H9 (cell line): ENCODE data around the gene PRKCI. TPM values are rescaled to one million over a fixed set of nuclear protein-coding genes. Genes with fewer than 3 reads are reported as not detected.
A peak's percentile ranks its signal among the peaks of the same experiment; 100 is the strongest.

Source experiments
- DNase-seq: peaks from one replicate; pipeline ENCODE4 v3.0.0-alpha.2; 2017
- H2AFZ ChIP-seq: one replicate; pipeline ENCODE4 v1.6.1; 2013; ENCODE audit warnings: mild to moderate bottlenecking, low read length, control low read depth, moderate library complexity
- H2AK5ac ChIP-seq: 2 replicates; pipeline ENCODE4 v1.6.1; 2013; ENCODE audit warnings: low read length, control low read depth, mixed read lengths; ENCODE audit not compliant: insufficient read length
- H2BK120ac ChIP-seq: one replicate; pipeline ENCODE4 v1.6.1; 2013; ENCODE audit warnings: low read depth, mild to moderate bottlenecking, low read length, control low read depth, inconsistent platforms; ENCODE audit not compliant: poor library complexity, severe bottlenecking
- H2BK12ac ChIP-seq: 2 replicates; pipeline ENCODE4 v1.6.1; 2013; ENCODE audit warnings: low read length, control low read depth, mixed read lengths, low read depth; ENCODE audit not compliant: insufficient read length
- H2BK15ac ChIP-seq: 2 replicates; pipeline ENCODE4 v1.6.1; 2013; ENCODE audit warnings: low read depth, low read length, control low read depth
- H2BK20ac ChIP-seq: one replicate; pipeline ENCODE4 v1.6.1; 2013; ENCODE audit warnings: low read depth, mild to moderate bottlenecking, low read length, control low read depth, inconsistent platforms; ENCODE audit not compliant: poor library complexity, severe bottlenecking
- H2BK5ac ChIP-seq: 2 replicates; pipeline ENCODE4 v1.6.1; 2013; ENCODE audit warnings: low read length, control low read depth, mixed read lengths; ENCODE audit not compliant: insufficient read length
- H3K14ac ChIP-seq: 2 replicates; pipeline ENCODE4 v1.6.1; 2013; ENCODE audit warnings: low read length, control low read depth; ENCODE audit not compliant: insufficient read depth
- H3K18ac ChIP-seq: 2 replicates; pipeline ENCODE4 v1.6.1; 2013; ENCODE audit warnings: low read depth, mild to moderate bottlenecking, mixed read lengths, low read length, control low read depth; ENCODE audit not compliant: insufficient read length
- H3K23ac ChIP-seq: 2 replicates; pipeline ENCODE4 v1.6.1; 2013; ENCODE audit warnings: low read length, control low read depth, mixed read lengths, low read depth; ENCODE audit not compliant: insufficient read length
- H3K23me2 ChIP-seq: 2 replicates; pipeline ENCODE4 v1.6.1; 2013; ENCODE audit warnings: low read depth, mild to moderate bottlenecking, mixed read lengths, low read length, control low read depth; ENCODE audit not compliant: insufficient read length, poor library complexity, severe bottlenecking
- H3K27ac ChIP-seq: 2 replicates; pipeline ENCODE4 v1.5.1; 2013; ENCODE audit warnings: low read length, control low read depth, mixed read lengths, low read depth; ENCODE audit not compliant: insufficient read length
- H3K27me3 ChIP-seq: 2 replicates; pipeline ENCODE4 v1.6.1; 2013; ENCODE audit warnings: low read length, control low read depth, inconsistent platforms; ENCODE audit not compliant: insufficient read depth
- H3K4ac ChIP-seq: 2 replicates; pipeline ENCODE4 v1.6.1; 2013; ENCODE audit warnings: low read depth, mild to moderate bottlenecking, control low read depth, inconsistent platforms, low read length, moderate library complexity
- H3K4me1 ChIP-seq: 2 replicates; pipeline ENCODE4 v1.6.1; 2013; ENCODE audit warnings: low read length, control low read depth, inconsistent platforms; ENCODE audit not compliant: insufficient read depth
- H3K4me2 ChIP-seq: 2 replicates; pipeline ENCODE4 v1.6.1; 2013; ENCODE audit warnings: low read length, control low read depth, mixed read lengths; ENCODE audit not compliant: insufficient read length, insufficient read depth
- H3K56ac ChIP-seq: 2 replicates; pipeline ENCODE4 v1.6.1; 2013; ENCODE audit warnings: low read depth, mild to moderate bottlenecking, mixed read lengths, low read length, control low read depth; ENCODE audit not compliant: insufficient read length
- H3K79me1 ChIP-seq: 2 replicates; pipeline ENCODE4 v1.6.1; 2013; ENCODE audit warnings: low read depth, mild to moderate bottlenecking, moderate library complexity, low read length, control low read depth, inconsistent platforms; ENCODE audit not compliant: insufficient read depth, poor library complexity, severe bottlenecking
- H3K79me2 ChIP-seq: 2 replicates; pipeline ENCODE4 v1.6.1; 2013; ENCODE audit warnings: low read length, control low read depth, inconsistent platforms; ENCODE audit not compliant: insufficient read depth
- H3K9ac ChIP-seq: 2 replicates; pipeline ENCODE4 v1.6.1; 2013; ENCODE audit warnings: low read length, control low read depth, mixed read lengths; ENCODE audit not compliant: insufficient read length; ENCODE audit errors: extremely low read depth
- H3K9me3 ChIP-seq: one replicate; pipeline ENCODE4 v1.6.1; 2013; ENCODE audit warnings: low read depth, low read length, inconsistent platforms; ENCODE audit not compliant: control insufficient read depth
- H3T11ph ChIP-seq: one replicate; pipeline ENCODE4 v1.6.1; 2013; ENCODE audit warnings: mild to moderate bottlenecking, low read length, control low read depth, inconsistent platforms
- H4K20me1 ChIP-seq: one replicate; pipeline ENCODE4 v1.6.1; 2013; ENCODE audit not compliant: control insufficient read depth, insufficient read length, insufficient read depth
- H4K5ac ChIP-seq: 2 replicates; pipeline ENCODE4 v1.6.1; 2013; ENCODE audit warnings: low read depth, mild to moderate bottlenecking, mixed read lengths, low read length, control low read depth; ENCODE audit not compliant: insufficient read length
- H4K8ac ChIP-seq: replicated peaks from 2 replicates; pipeline ENCODE4 v1.6.1; 2013; ENCODE audit warnings: low read length, control low read depth, mixed read lengths, low read depth; ENCODE audit not compliant: insufficient read length
- H4K91ac ChIP-seq: 2 replicates; pipeline ENCODE4 v1.6.1; 2013; ENCODE audit warnings: low read depth, mild to moderate bottlenecking, moderate library complexity, mixed read lengths, low read length, control low read depth; ENCODE audit not compliant: insufficient read length
- H3K27ac Mint-ChIP-seq, 3 experiments: 2 replicates in 2 of 3; 3 replicates in 1 of 3; pipeline ENCODE4 v1.8.0; 2020 to 2021; ENCODE audit warnings: mixed read lengths in 3 of 3, mild to moderate bottlenecking in 1 of 3, moderate library complexity in 1 of 3
- H3K27me3 Mint-ChIP-seq: 2 replicates; pipeline ENCODE4 v1.8.0; 2021; ENCODE audit warnings: low read depth, mild to moderate bottlenecking, moderate library complexity, mixed read lengths
- H3K36me3 Mint-ChIP-seq, 3 experiments: 2 replicates in 2 of 3; 3 replicates in 1 of 3; pipeline ENCODE4 v1.8.0; 2020 to 2021; ENCODE audit warnings: low read depth in 3 of 3, mixed read lengths in 3 of 3; ENCODE audit not compliant: insufficient read depth in 1 of 3
- H3K4me1 Mint-ChIP-seq, 2 experiments: 2 replicates each; pipeline ENCODE4 v1.8.0; 2020; ENCODE audit warnings: mixed read lengths in 2 of 2
- H3K4me3 Mint-ChIP-seq, 2 experiments: 2 replicates in 1 of 2; 3 replicates in 1 of 2; pipeline ENCODE4 v1.8.0; 2020 to 2021; ENCODE audit warnings: mild to moderate bottlenecking in 2 of 2, mixed read lengths in 2 of 2, moderate library complexity in 1 of 2
- H3K9me3 Mint-ChIP-seq, 2 experiments: 2 replicates in 1 of 2; 3 replicates in 1 of 2; pipeline ENCODE4 v1.8.0; 2020; ENCODE audit warnings: mild to moderate bottlenecking in 2 of 2, mixed read lengths in 2 of 2, moderate library complexity in 1 of 2
- CTCF ChIP-seq: fragments of 200-600 bp; sonication (generic); conservative IDR thresholded peaks from 3 replicates; pipeline ENCODE4 v1.8.0; 2021; ENCODE audit warnings: antibody characterized with exemption, mild to moderate bottlenecking
- WGBS: extraction: QIAGEN DNeasy Blood & Tissue Kit; methylation state at CpG from one replicate; pipeline ENCODE4 v1.1.7; 2013; ENCODE audit warnings: missing lambda C conversion rate, low lambda C conversion rate, mixed read lengths; ENCODE audit not compliant: insufficient read length; ENCODE audit errors: extremely low coverage; 5-methylcytosine and 5-hydroxymethylcytosine counted together
- total RNA-seq: library from RNA; stranded (reverse); gene quantifications from 2 replicates; pipeline ENCODE4 v1.2.1, GENCODE V29; 2021

The PRKCI gene
- total RNA-seq, 1 experiment from 2014 or later: 71.1 TPM

- Histone ChIP-seq H3K23me2 (peaks cover 10% of the 10 kb centered on the region), H3K9ac (peak overlapping the region; percentile 92), H3K23ac (no peak overlapping the region), H3T11ph (no peak overlapping the region), H2BK20ac (no peak overlapping the region), H3K4ac (no peak overlapping the region), H4K91ac (no peak overlapping the region), H2BK12ac (no peak overlapping the region), H3K56ac (no peak overlapping the region), H2BK5ac (no peak overlapping the region), H3K4me2 (peak overlapping the region; percentile 86), H2BK120ac (no peak overlapping the region), H3K27ac (no peak overlapping the region), H3K14ac (0 out of 2 replicates have a peak overlapping the region, but pooled peaks have one; percentile 83), H3K4me1 (no peaks in the 10 kb centered on the region), H2AFZ (no peak overlapping the region), H4K5ac (no peak overlapping the region), H3K9me3 (no peaks in the 10 kb centered on the region), H3K18ac (no peak overlapping the region), H3K79me2 (peaks cover 5% of the 10 kb centered on the region; the same call in 1 of the 2 replicates), H4K8ac (no peak overlapping the region), H3K79me1 (no peaks in the 10 kb centered on the region), H3K27me3 (no peaks in the 10 kb centered on the region), H2BK15ac (no peak overlapping the region), H4K20me1 (no peaks in the 10 kb centered on the region), H2AK5ac (no peak overlapping the region)
- Mint-ChIP-seq H3K4me3 (peak overlapping the region; percentile 99 to 100), H3K9me3 (no peaks in the 10 kb centered on the region), H3K27me3 (no peaks in the 10 kb centered on the region), H3K27ac (peak overlapping the region; percentile 70 to 89 (median 84); a peak in 5 of 7 replicates), H3K36me3 (peaks cover 13 to 28% (median 24%) of the 10 kb centered on the region in 3 experiments; a peak in 6 of 7 replicates), H3K4me1 (peaks cover 14 to 16% of the 10 kb centered on the region in 2 experiments)
- WGBS: no CpG with 5 or more reads among the region's 16 CpGs
- TF ChIP-seq CTCF: no peak
- no peak for DNase-seq
These were observed 41.9 kb upstream of the PRKCI start for GRCh38 chr3:170180079-170180907.
